HG02610 (cell line): ENCODE measurements around the gene TUBB1.
"Not testable (repeated sequence)": the region's sequence is repeated elsewhere in the genome, so short reads cannot be mapped to it uniquely, and the experiment has no call there.

ENCODE experiments used
- ATAC-seq: cut with Tn5 transposase; IDR thresholded peaks from one replicate; pipeline ENCODE4 v1.9.1; 2021; ENCODE audit warnings: mild to moderate bottlenecking, moderate library complexity; ENCODE audit not compliant: unreplicated experiment

Gene TUBB1

DNA sequence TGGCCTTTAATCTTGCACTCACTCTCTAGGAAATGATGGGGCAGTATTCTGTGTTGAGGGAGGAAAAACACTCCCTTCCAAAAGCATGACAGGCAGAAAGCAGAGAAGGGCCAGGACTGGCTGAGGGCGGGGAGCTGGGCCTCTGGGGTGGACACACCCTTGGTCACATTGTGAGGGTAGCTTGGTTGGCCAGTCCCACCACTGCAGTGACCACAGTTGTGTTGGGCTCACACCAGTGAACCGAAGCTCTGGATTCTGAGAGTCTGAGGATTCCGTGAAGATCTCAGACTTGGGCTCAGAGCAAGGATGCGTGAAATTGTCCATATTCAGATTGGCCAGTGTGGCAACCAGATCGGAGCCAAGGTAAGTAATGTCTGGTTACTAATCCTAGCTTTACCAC lies at the start of gene TUBB1:
TUBB1 (plus strand) TSS at position 213 of the 400 bp plus-strand sequence; CDS start at position 307, 94 bp downstream.
- ATAC-seq: no peak

DNA sequence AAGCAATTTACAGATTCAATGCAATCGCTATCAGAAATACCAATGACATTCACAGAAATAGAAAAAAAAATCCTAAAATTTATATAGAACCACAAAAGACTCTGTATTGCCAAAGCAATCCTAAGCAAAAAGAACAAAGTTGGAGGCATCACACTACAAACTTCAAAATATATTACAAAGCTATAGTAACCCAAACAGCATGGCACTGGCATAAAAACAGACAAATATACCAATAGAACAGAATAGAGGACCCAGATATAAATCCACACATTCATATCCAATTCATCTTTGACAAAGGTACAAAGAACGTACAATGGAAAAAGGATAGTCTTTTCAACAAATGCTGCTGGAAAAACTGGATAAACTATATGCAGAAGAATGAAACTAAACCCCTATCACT lies 49.8 kb upstream of the TUBB1 start:
- ATAC-seq: no peak

DNA sequence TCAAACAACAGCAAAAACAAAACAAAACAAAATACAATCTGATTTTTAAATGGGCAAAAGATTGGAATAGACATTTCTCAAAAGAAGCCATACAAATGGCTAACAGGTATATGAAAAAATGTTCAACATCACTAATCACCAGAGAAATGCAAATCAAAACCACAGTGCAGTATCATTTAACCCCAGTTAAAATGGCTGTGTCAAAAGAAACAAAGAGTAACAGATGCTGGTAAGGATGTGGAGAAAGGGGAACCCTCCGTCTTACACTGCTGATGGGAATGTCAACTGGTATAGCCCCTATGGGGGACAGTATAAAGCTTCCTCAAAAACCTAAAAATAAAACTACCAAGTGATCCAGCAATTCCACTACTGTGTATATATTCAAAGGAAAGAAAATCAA lies 49.1 kb upstream of the TUBB1 start:
- ATAC-seq: no peak

DNA sequence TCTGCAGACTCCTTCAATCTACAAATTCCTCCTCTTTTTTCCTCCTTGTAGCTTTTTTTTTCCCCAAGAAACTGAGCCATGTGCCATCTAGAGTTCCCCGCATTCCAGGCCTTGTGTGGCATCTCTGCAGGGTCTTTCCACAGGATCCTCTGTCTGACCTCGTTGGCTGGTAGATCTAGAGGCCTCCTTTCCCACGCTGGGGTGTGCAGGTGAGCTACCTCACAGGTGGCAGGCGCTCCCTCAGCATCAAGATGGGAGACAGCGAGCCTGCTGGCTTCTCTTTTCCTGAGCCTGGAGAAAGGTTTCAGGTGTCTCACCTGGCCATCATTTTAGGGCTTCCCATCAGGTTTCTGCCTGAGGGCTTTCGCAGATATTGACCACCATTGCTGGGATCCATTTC lies 47.8 kb upstream of the TUBB1 start:
- no peak for ATAC-seq

DNA sequence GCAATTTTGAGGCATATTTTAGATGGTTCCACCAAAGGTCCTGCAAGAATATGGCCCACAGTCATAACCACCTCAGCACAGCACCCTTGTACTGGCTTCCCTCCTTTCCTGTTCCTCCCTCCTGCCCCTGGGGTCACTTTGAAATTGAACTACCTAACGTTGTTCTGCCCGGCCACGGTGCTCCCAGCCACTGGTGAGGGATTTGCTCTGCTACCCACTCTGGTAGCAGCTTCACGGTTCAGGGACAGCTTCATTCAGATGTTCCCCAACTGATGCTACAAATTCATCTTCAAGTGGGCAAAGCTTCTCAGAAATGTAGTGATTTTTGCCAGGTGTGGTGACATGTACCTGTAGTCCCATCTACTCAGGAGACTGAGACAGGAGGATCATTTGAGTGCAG lies 46.0 kb upstream of the TUBB1 start:
- ATAC-seq: no peak

DNA sequence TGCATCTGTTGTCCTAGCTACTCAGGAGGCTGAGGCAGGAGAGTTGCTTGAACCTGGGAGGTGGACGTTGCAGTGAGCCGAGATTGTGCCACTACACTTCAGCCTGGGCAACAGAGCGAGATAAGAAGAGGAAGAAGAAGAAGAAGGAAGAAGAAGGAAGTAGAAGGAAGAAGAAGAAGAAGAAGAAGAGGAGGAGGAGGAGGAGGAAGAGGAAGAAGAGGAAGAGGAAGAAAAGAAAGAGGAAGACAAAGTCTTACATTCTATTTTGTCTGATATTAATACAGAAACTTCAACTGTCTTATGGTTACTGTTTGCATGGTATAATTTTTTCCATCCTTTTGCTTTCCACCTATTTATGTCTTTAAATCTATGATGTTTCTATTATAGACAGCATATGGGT lies 45.4 kb upstream of the TUBB1 start:
- ATAC-seq: no peak

DNA sequence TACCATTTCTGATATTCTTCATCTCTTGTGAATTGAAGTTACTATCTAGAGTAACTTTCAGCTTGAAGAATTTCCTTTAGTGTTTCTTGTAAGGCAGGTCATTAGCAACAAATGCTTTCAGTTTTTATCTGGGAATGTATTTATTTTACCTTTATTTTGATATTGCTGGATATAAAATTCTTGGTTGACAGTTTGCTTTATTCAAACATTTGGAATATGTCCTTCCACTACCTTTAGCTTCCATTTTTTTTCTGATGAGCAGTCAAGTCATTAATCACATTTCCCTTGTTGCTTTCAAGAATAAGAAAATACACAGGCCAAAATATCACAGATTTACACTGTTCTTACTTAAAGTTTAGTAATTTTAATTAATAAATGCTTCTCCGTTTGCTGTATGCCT lies 43.9 kb upstream of the TUBB1 start:
- no peak for ATAC-seq

DNA sequence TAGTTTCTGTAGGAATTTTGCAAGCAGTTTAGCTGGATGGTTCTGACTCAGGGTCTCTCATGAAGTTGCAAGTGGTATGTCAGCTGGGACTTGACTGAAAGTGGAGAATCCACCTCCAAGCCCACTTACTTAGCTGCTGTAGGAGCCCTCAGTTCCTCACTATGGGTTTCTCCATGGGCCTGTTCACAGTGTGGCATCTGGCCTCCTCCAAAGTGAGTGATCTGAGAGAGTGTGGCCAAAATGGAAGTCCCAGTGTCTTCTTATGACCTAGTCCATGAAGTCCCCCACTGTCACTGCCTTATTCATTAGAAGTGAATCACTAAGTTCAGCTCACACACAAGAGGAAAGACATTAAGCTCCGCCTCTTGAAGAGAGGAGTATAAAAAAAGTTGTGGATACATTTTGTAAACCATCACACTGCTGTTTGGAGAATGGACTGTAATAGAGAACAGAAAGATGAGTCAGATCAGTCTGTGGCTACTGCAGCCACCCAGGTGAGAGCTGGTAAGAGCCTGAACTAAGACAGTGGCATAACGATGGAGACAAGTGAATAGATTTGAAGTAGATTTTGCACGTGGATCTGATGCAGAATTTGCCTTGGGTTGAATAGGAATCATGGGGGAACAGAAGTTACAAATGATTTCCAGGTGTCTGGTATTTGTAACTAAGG lies 43.0 kb upstream of the TUBB1 start:
- ATAC-seq: peak; percentile 51

DNA sequence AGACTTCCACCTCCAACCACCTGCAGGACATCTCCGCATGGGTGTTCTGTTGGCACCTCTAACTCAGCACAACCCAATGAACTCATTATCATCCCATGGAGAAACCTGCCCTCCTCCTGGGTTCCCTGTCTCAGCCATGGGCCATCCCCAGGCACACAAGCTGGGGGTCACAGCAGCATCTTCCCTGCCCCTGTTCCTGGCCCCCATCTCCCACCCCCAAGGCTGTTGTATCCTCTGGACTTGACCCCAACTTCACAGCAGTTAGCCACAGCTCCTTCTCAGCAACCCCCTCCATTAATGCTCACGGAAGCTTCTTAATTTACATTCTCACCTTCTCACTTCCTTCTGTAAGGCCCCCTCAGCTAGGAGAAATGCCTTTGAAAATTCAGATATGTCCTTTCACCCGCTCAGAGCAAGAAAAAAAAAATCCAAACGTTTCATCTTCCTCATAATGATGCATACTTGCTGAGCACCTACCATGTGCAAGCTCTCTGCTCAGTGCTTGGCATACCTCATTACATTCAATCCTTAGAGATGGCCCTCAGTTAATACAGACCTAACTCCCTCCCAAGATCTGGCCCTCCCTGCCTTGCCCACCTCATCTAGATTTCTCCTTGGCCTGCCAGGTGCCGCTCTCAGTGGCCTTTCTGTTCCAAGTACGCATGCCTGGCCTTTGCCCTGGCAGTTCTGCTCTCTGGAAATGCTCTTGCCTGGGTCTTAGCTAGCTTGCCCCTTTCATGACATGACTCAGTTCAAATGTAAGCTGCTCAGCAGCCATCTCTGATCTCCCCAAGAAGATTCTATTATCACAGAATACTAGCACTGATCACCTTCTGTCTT lies 40.7 kb upstream of the TUBB1 start:
- no peak for ATAC-seq

DNA sequence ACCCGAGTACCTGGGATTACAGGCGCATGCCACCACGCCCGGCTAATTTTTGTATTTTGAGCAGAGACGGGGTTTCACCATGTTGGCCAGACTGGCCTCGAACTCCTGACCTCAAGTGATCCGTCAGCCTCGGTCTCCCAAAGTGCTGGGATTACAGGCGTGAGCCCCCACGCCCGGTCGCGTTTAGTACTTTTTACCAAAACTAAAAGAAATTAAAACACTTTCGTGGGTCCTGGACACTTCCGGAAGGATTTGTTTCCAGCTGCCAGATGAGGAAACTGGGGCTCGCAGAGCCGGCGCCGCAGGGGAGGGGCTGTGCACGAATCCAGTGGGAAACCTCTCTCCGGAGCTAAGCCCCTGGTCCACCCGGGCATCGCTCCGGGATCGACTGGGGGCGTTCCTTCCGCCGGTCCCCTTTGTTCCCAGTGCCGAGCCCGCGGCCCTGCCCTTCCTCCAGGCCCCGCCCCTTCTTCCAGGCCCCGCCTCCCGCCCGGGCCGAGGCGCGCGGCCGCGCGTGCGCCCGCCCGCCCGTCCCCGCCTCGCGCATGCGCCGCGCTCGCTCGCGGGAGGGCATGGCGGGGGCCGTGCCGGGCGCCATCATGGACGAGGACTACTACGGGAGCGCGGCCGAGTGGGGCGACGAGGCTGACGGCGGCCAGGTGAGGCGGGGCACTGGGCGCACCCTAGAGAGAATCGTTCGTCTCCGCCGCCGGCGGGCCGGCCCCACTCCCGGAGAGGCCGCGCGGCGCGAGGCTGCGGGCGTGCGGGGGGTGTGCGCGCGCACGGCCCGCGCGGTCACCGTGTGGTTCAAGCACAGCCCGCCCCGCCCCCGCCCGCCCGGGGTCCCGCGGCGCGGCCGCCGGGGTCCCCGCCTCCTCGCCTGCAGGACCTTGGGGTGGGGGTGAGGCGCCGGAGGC lies 38.3 kb upstream of the TUBB1 start, which contains the start of gene NELFCD:
NELFCD (plus strand) TSS at position 546 of the 917 bp plus-strand sequence; CDS start at position 600, 54 bp downstream.
- ATAC-seq: peak; percentile 69

DNA sequence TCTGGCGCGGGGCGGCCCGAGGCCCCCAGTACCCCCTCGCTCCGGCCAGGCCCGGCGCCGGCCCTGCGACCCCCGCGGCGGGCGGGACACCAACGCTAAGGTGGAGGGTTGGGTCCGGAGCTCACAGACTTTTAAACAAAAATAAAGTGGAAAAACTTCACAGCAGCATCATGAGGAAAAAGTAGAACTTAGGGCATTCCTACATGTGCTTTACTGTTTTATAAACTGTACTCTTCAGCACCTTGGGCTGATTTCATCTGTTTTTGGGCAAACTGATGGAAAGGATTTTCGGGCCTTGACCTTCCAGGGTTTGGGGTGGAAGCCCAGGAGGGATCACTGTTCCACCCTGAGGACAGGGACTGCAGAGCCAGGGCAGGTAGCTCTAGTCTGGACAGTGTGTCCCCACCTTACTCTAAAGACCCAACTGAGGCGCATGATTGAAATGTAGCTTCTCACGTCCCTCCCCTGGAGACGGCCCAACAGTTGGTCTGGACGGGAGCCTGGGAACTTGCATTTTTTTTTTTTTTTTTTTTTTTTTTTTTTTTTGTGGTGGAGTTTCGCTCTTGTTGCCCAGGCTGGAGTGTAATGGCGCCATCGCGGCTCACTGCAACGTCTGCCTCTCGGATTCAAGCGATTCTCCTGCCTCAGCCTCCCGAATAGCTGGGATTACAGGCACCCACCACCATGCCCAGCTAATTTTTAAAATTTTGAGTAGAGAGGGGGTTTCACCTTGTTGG lies 37.4 kb upstream of the TUBB1 start:
- no peak for ATAC-seq

DNA sequence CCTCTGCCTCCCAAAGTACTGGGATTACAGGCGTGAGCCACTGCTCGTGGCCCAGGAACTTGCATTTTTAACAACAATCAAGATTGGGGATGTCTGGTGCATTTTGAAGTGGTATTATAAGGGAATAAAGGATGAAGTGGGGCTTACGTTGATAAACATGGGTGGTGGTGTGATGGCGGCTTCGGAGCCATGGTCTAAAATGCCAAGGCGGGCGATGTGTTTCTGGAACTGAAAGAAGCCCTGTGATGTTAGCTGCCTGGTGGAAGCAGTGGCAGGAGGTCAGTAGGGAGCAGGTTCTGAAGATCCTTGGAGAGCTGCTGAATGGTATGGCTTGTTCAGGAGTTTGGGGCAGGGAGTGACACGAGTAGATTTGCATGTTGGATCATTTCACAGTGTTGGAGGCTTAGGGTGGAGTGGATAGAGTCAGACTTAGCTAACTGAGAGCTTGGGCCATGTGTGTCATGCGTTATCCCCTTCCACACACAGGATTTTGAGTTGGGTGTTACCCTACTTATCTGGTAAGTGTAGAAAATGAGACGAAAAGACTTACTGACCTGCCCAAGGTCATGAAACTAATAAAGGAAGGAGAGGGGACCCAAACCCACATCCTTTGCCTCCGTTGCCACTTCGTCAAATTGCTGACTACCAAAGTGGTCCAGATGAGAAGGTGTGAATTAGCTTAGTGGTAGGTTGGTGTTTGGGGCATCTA lies 36.7 kb upstream of the TUBB1 start:
- ATAC-seq: no peak

DNA sequence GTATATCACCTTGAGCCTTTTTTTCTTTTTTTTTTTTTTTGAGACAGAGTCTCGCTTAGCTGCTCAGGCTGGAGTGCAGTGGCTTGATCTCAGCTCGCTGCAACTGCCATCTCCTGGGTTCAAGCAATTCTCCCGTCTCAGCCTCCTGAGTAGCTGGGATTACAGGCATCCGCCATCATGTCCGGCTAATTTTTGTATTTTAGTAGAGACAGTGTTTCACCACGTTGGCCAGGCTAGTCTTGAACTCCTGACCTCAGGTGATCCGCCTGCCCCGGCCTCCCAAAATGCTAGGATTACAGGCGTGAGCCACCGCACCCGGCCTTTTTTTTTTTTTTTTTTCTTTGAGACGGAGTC lies 36.1 kb upstream of the TUBB1 start:
- not testable (repeated sequence) for ATAC-seq

DNA sequence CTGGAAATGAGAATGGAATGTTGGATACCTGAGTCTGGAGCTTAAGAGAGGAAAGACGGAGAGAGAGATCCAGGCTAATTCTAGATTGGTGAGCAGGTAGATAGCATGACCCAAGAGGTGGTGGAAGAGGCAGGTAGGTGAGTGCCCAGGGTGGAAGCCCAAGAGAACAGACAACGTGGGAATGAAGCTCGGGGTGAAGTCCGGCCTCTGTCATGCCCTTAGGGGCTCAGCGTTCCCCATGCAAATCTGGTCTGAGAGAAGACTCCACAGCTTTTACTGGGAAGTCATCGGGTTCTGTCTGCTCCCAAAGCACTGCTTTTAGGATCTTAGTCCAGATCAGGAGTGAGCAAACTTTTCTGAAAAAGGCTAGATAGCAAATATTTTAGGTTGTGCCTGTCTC lies 34.5 kb upstream of the TUBB1 start:
- ATAC-seq: no peak

DNA sequence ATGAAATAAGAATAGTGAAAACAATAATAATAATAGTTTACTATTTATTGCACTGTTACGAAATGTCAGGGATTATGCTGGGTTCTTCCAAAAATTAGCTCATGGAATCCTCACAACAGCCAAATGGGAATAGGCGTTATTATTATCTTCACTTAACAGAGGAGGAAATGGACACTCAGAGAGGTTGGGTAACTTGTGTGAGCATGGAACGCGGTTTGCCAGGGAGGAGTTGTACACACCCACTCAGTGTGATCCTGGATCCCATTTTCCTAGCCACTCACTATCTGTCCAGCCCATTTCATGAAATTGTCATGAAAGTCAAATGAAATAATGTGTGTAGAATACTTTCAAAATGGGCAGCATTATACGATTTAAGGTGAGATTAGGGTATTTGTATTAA lies 33.6 kb upstream of the TUBB1 start:
- no peak for ATAC-seq

DNA sequence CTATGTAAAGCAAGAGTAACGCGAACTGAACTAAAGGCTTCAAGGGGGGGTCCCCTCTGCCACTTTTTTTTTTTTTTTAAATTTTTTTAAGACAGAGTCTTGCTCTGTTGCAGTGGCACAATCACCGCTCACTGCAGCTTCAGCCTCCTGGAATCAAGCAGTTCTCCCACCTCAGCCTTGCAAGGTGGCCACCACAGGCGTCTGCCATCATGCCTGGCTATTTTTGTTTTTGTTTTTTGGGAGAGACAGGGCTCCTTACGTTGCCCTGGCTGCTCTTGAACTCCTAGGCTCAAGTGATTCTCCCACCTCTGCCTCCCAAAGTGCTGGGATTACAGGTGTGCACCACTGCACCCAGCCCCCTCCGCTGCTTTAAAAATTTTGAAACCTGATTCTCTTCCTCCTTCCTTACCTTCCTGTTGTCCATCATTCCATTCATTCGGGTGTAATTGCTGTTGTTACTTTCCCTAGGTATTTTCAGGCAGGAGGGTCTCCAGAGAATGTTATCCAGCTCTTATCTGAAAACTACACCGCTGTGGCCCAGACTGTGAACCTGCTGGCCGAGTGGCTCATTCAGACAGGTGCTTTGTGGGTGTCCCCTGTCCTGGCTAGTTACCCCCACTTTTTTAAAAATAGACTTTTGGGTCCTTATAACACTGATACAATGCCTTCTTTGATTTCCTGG lies 32.8 kb upstream of the TUBB1 start:
- ATAC-seq: no peak

DNA sequence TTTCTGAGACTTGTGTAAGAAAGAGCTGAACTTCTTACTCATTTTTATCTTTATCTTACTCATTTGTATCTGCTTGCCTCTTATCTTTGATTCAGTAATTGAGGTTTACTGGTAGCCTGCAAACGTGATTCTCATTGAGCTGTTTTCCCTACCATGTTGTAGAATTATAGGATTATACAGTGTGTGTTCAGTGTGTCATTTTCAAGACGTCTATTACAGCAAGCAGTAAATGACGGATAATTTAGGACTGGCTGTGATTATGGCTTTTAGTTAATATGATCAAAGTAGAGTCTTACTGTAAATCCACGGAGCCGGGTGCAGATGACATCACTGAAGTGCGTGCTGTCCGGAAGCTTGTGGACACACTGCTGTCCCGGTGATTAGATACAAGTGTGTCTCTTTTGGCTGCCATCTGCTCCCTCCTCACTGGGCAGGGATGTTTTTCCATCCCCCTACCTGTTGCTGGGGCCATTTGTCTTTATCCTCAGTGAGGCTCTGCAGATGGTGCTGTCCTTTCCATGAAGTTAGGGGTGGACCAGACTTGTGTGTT lies 32.2 kb upstream of the TUBB1 start:
- no peak for ATAC-seq

DNA sequence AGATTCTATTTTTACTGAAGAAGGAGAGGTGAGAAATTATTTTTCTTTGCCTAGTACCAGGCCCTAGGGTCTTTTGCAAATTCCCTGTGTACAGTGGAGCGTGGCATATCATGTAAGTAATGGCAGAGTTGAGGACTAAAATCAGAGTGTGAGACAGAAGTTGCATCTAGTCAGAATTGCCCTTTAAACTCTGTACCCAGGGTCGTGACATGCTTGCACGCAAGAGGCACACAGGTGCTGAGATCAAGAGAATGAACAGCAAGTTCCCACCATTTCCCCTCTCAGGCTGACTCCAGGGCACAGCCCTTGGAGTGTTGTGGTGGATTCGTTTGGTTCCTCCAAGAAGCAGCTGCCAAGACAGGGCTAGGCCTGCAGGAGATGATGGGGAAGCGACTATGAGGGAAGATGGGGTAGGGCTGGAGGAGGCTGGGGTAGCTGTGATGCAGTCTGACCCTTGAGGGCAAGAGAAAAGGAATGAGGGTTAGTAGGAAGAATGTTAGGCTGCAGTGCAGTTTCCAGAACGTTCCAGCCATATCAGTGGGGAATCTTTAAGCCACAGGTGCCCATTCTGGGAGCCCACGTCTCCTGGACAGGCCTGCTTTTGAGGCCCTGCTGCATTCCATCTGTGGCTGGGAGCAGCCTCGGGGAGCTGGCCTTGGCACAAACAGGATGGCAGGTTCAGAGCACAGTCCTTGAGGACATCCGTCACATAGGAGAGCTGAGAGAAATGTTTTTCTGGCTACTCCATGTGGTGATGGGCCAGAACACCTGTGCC lies 31.3 kb upstream of the TUBB1 start:
- no peak for ATAC-seq

DNA sequence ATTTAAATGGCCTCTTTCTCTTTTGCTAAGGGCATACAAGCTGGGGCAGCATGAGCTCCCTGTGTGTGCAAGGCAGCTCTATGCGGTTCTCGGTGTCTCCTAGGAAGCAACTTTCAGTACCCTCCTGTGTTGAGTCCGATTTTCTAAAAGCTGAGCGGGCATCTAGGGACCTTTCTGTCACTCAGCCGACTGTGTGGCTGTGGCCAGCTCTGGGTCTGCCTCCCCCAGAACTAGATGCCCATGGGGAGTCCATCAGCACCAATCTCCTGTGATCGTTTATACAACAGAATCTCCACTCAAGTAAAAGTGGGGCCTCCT lies 30.7 kb upstream of the TUBB1 start:
- ATAC-seq: no peak
